Stimulated activated CD4-positive, alpha-beta T cell treated with anti-CD3 and anti-CD28 coated beads, Interleukin-4, amount 100 ng/mL, for 1 hour (primary cell): ENCODE results near the gene LYPD1.

Source experiments
- DNase-seq: peaks from one replicate; pipeline ENCODE4 v3.0.0-alpha.2; 2020

The LYPD1 gene

GRCh38 chr2:132632000-132632649 is 37.9 kb downstream of the LYPD1 start:
- DNase-seq = no peak

GRCh38 chr2:132627536-132627935 is 42.5 kb downstream of the LYPD1 start:
- DNase-seq = no peak

GRCh38 chr2:132623096-132623839 is 46.7 kb downstream of the LYPD1 start:
- DNase-seq = no peak

- no peak for DNase-seq
Observed at GRCh38 chr2:132621131-132621875, 48.7 kb downstream of the LYPD1 start.

- DNase-seq = no peak
Observed at GRCh38 chr2:132620115-132620514, 49.9 kb downstream of the LYPD1 start.

GRCh38 chr2:132618734-132619133 is 51.3 kb downstream of the LYPD1 start:
- no peak for DNase-seq

- no peak for DNase-seq
Observed at GRCh38 chr2:132617989-132618388, 52.0 kb downstream of the LYPD1 start.

GRCh38 chr2:132615329-132616085 is 54.5 kb downstream of the LYPD1 start:
- no peak for DNase-seq

- DNase-seq = no peak
Observed at GRCh38 chr2:132611719-132612118, 58.3 kb downstream of the LYPD1 start.

- no peak for DNase-seq
Observed at GRCh38 chr2:132609101-132609890, 60.7 kb downstream of the LYPD1 start.

- no peak for DNase-seq
Observed at GRCh38 chr2:132608311-132608710, 61.7 kb downstream of the LYPD1 start.

GRCh38 chr2:132607426-132608090 is 62.4 kb downstream of the LYPD1 start:
- no peak for DNase-seq

- DNase-seq = no peak
Observed at GRCh38 chr2:132606649-132607048, 63.4 kb downstream of the LYPD1 start.

GRCh38 chr2:132605236-132606180 is 64.5 kb downstream of the LYPD1 start:
- no peak for DNase-seq

GRCh38 chr2:132604561-132604960 is 65.4 kb downstream of the LYPD1 start:
- DNase-seq = no peak

- no peak for DNase-seq
Observed at GRCh38 chr2:132599556-132599955, 70.4 kb downstream of the LYPD1 start.

GRCh38 chr2:132598536-132598935 is 71.5 kb downstream of the LYPD1 start:
- no peak for DNase-seq

- DNase-seq = no peak
Observed at GRCh38 chr2:132597831-132598230, 72.2 kb downstream of the LYPD1 start.

- DNase-seq = no peak
Observed at GRCh38 chr2:132597166-132597565, 72.8 kb downstream of the LYPD1 start.

GRCh38 chr2:132595693-132596092 is 74.3 kb downstream of the LYPD1 start:
- no peak for DNase-seq

- DNase-seq = no peak
Observed at GRCh38 chr2:132595186-132595585, 74.8 kb downstream of the LYPD1 start.
